HG02763 (cell line): ENCODE data around the gene DUSP11.
A peak's percentile ranks its signal among the peaks of the same experiment; 100 is the strongest.
"Not testable (repeated sequence)": the region's sequence is repeated elsewhere in the genome, so short reads cannot be mapped to it uniquely, and the experiment has no call there.

Experiments used
- ATAC-seq: cut with Tn5 transposase; IDR thresholded peaks from one replicate; pipeline ENCODE4 v1.9.1; 2021; ENCODE audit warnings: mild to moderate bottlenecking, moderate library complexity; ENCODE audit not compliant: unreplicated experiment

Gene DUSP11

GRCh38 chr2:73776381-73776780, 3.5 kb downstream of the DUSP11 start:
- ATAC-seq, result no peak

GRCh38 chr2:73772819-73773218, 7.1 kb downstream of the DUSP11 start:
- ATAC-seq, result no peak

GRCh38 chr2:73770725-73771124, 9.2 kb downstream of the DUSP11 start:
- no peak for ATAC-seq

GRCh38 chr2:73766994-73767393, 12.9 kb downstream of the DUSP11 start:
- no peak for ATAC-seq

- ATAC-seq, result no peak
These were observed 13.6 kb downstream of the DUSP11 start for GRCh38 chr2:73766349-73766748.

GRCh38 chr2:73764945-73765344, 15.0 kb downstream of the DUSP11 start:
- ATAC-seq, result no peak

GRCh38 chr2:73762571-73762970, 17.3 kb downstream of the DUSP11 start:
- ATAC-seq, result no peak

GRCh38 chr2:73759904-73760303, 20.0 kb downstream of the DUSP11 start:
- no peak for ATAC-seq

- ATAC-seq, result no peak
These were observed 20.6 kb downstream of the DUSP11 start for GRCh38 chr2:73759285-73759764.

GRCh38 chr2:73754332-73754731, 25.6 kb downstream of the DUSP11 start:
- not testable (repeated sequence) for ATAC-seq

- ATAC-seq, result no peak
These were observed 30.6 kb downstream of the DUSP11 start for GRCh38 chr2:73749314-73749713.

GRCh38 chr2:73746877-73747208, 33.1 kb downstream of the DUSP11 start:
- ATAC-seq, result no peak

GRCh38 chr2:73746015-73746876, 33.7 kb downstream of the DUSP11 start:
- no peak for ATAC-seq

GRCh38 chr2:73740767-73741166, 39.1 kb downstream of the DUSP11 start:
- no peak for ATAC-seq

- ATAC-seq, result no peak
These were observed 40.8 kb downstream of the DUSP11 start for GRCh38 chr2:73739101-73739500.

- peak; percentile 96 for ATAC-seq
These were observed 42.8 kb downstream of the DUSP11 start, which contains the start of gene TPRKB for GRCh38 chr2:73736855-73737779. TPRKB (minus strand) TSS chr2:73737345; CDS start chr2:73734569, 2,776 bp downstream.

- peak; percentile 6 for ATAC-seq
These were observed 43.5 kb downstream of the DUSP11 start for GRCh38 chr2:73736378-73736777.

- ATAC-seq, result no peak
These were observed 49.1 kb downstream of the DUSP11 start for GRCh38 chr2:73730810-73731209.

- ATAC-seq, result no peak
These were observed 51.2 kb downstream of the DUSP11 start for GRCh38 chr2:73728711-73729110.

GRCh38 chr2:73728043-73728442, 51.9 kb downstream of the DUSP11 start:
- ATAC-seq, result no peak

- ATAC-seq, result not testable (repeated sequence)
These were observed 53.2 kb downstream of the DUSP11 start for GRCh38 chr2:73726657-73727056.
